HG03432 (cell line): Measurements from ENCODE around the gene ING3.

Experiments
- ATAC-seq: cut with Tn5 transposase; IDR thresholded peaks from one replicate; pipeline ENCODE4 v1.9.1; 2021; ENCODE audit warnings: mild to moderate bottlenecking, moderate library complexity; ENCODE audit not compliant: unreplicated experiment

Gene ING3

GRCh38 chr7:120950539-120951308, at the start of gene ING3:
Gene ING3, plus strand, starts transcription at chr7:120950777. Its CDS starts 120 bp downstream, at chr7:120950897.
- peak; percentile 97 for ATAC-seq

- ATAC-seq: no peak
Observed at GRCh38 chr7:120915314-120916105, 35.1 kb upstream of the ING3 start.

- ATAC-seq: no peak
Observed at GRCh38 chr7:120916121-120916520, 34.5 kb upstream of the ING3 start.

GRCh38 chr7:120916538-120916937, 34.0 kb upstream of the ING3 start:
- ATAC-seq: no peak

GRCh38 chr7:120919466-120919865, 31.1 kb upstream of the ING3 start:
- no peak for ATAC-seq

- ATAC-seq: no peak
Observed at GRCh38 chr7:120920034-120920433, 30.5 kb upstream of the ING3 start.

- no peak for ATAC-seq
Observed at GRCh38 chr7:120920591-120921274, 29.8 kb upstream of the ING3 start.

- no peak for ATAC-seq
Observed at GRCh38 chr7:120924837-120925236, 25.7 kb upstream of the ING3 start.

- ATAC-seq: no peak
Observed at GRCh38 chr7:120925392-120925791, 25.2 kb upstream of the ING3 start.

GRCh38 chr7:120926943-120927346, 23.6 kb upstream of the ING3 start:
- ATAC-seq: peak; percentile 24

GRCh38 chr7:120927454-120928103, 23.0 kb upstream of the ING3 start:
- peak; percentile 89 for ATAC-seq

GRCh38 chr7:120931243-120931642, 19.3 kb upstream of the ING3 start:
- no peak for ATAC-seq

GRCh38 chr7:120933475-120933874, 17.1 kb upstream of the ING3 start:
- no peak for ATAC-seq

GRCh38 chr7:120939345-120939744, 11.2 kb upstream of the ING3 start:
- no peak for ATAC-seq

- ATAC-seq: peak; percentile 57
Observed at GRCh38 chr7:120941064-120941463, 9.5 kb upstream of the ING3 start.

GRCh38 chr7:120941856-120942255, 8.7 kb upstream of the ING3 start:
- ATAC-seq: no peak

GRCh38 chr7:120942861-120943260, 7.7 kb upstream of the ING3 start:
- no peak for ATAC-seq

- ATAC-seq: no peak
Observed at GRCh38 chr7:120944826-120945562, 5.6 kb upstream of the ING3 start.

- ATAC-seq: no peak
Observed at GRCh38 chr7:120947980-120948379, 2.6 kb upstream of the ING3 start.

- no peak for ATAC-seq
Observed at GRCh38 chr7:120949393-120949911, 1.1 kb upstream of the ING3 start.
